SK-N-MC (cell line): ENCODE data around the gene TTLL11.

Experiments
- DNase-seq: peaks from one replicate; pipeline ENCODE4 v3.0.0-alpha.2; 2011; ENCODE audit warnings: low read depth, low spot score
- H3K27ac ChIP-seq: fragments of 200-600 bp; sonication (generic); 2 replicates; pipeline ENCODE4 v1.5.1; 2016; ENCODE audit warnings: mixed run types
- H3K36me3 ChIP-seq: fragments of 200-600 bp; sonication (generic); 2 replicates; pipeline ENCODE4 v1.6.1; 2017; ENCODE audit warnings: antibody characterized with exemption, low read length, mixed read lengths; ENCODE audit not compliant: insufficient read depth
- H3K4me3 ChIP-seq: fragments of 200-600 bp; sonication (generic); 2 replicates; pipeline ENCODE4 v1.5.1; 2016
- H3K9ac ChIP-seq: fragments of 200-600 bp; sonication (generic); 2 replicates; pipeline ENCODE4 v1.8.0; 2017; ENCODE audit warnings: mixed run types, mixed read lengths; ENCODE audit not compliant: insufficient read length
- H3K9me3 ChIP-seq: fragments of 200-600 bp; sonication (generic); 2 replicates; pipeline ENCODE4 v1.6.1; 2017; ENCODE audit warnings: low read depth, mild to moderate bottlenecking, antibody characterized with exemption, low read length, moderate library complexity, mixed read lengths
- EZH2 ChIP-seq: fragments of 200-600 bp; sonication (generic); IDR thresholded peaks from one replicate; pipeline ENCODE4 v1.6.1; 2017; ENCODE audit warnings: antibody characterized with exemption
- FOXP2 ChIP-seq: optimal IDR thresholded peaks from 2 replicates; pipeline ENCODE3; 2011; ENCODE audit warnings: mild to moderate bottlenecking, moderate library complexity; ENCODE audit not compliant: insufficient read depth; ENCODE audit errors: extremely low read length, control extremely low read depth
- POLR2AphosphoS5 ChIP-seq: IDR thresholded peaks from 2 replicates; pipeline ENCODE4 v1.6.1; 2012; ENCODE audit warnings: mild to moderate bottlenecking, low read depth, low read length, borderline replicate concordance

Gene TTLL11

DNA sequence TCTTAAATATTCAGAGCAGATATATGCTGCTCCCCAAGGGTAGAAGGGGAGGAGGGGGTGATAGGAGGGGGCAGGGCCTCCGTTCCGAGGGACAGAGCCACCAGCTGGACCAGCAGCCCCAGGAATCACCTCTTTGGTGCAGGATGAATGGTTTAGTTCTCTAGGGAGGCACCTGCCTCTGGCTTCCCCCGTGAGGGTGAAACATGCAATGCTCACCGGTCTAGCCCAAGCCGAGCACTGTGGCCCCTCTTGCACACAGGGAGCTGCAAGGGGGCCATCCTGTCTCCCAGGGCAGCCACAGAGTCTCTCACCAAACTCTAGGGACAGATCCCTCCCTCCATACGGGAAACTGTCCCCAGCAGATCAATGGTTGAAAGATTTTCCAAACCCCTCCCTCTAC is 278.0 kb downstream of the TTLL11 start:
- 0 out of 2 replicates have a peak overlapping the region, but pooled peaks have one; percentile 26 for H3K4me3 ChIP-seq
- H3K36me3 ChIP-seq = no peaks in the 10 kb centered on the region
- TF ChIP-seq POLR2AphosphoS5 = no peak
- TF ChIP-seq EZH2 = no peak
- no peak for TF ChIP-seq FOXP2
- no peak overlapping the region for H3K27ac ChIP-seq
- no peak for DNase-seq
- H3K9me3 ChIP-seq = no peaks in the 10 kb centered on the region
- H3K9ac ChIP-seq = no peak overlapping the region

- H3K9me3 ChIP-seq = no peaks in the 10 kb centered on the region
- no peak for TF ChIP-seq POLR2AphosphoS5
- TF ChIP-seq EZH2 = no peak
- no peak for TF ChIP-seq FOXP2
- no peak for DNase-seq
- no peak overlapping the region for H3K4me3 ChIP-seq
- no peak overlapping the region for H3K9ac ChIP-seq
- no peaks in the 10 kb centered on the region for H3K36me3 ChIP-seq
- no peak overlapping the region for H3K27ac ChIP-seq
Measured at GRCh38 chr9:121814594-121814993, 278.5 kb downstream of the TTLL11 start.

GRCh38 chr9:121813519-121814210 is 279.4 kb downstream of the TTLL11 start:
- TF ChIP-seq POLR2AphosphoS5 (no peak), FOXP2 (no peak), EZH2 (no peak)
- DNase-seq = no peak
- H3K9ac ChIP-seq = no peak overlapping the region
- no peak overlapping the region for H3K4me3 ChIP-seq
- H3K9me3 ChIP-seq = no peaks in the 10 kb centered on the region
- H3K27ac ChIP-seq = no peak overlapping the region
- H3K36me3 ChIP-seq = no peaks in the 10 kb centered on the region

DNA sequence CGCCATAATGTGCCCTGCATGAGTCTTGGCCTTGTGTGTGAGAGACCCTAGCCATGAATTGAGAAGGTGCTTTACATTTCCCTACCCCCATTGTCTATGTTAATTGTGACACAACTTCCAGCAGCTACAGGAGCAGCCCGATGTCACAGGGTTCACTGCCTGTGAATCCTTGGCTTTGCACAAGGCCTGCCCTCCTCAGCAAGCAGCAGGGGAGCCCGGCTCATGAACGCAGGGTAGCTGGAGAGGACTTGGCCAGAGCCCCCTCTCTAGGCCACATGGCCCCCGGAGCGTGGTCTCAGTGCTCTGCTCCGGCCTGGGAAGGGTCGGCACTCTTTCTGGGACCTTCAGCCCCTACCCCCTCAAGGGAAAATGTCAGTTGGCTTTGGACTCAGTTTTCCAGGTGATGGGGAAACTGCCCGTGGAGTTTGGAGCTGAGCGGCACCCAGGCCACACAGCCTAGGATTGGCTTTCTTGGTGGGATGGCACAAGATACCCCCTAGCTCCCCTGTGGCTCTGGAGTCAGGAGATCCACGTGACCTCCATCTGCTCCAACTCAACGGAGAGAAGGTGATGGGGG is 280.9 kb downstream of the TTLL11 start:
- Histone ChIP-seq H3K9ac (no peak overlapping the region), H3K9me3 (no peaks in the 10 kb centered on the region), H3K4me3 (no peak overlapping the region), H3K36me3 (no peaks in the 10 kb centered on the region), H3K27ac (no peak overlapping the region)
- no peak for TF ChIP-seq EZH2
- TF ChIP-seq POLR2AphosphoS5 = no peak
- TF ChIP-seq FOXP2 = no peak
- no peak for DNase-seq

DNA sequence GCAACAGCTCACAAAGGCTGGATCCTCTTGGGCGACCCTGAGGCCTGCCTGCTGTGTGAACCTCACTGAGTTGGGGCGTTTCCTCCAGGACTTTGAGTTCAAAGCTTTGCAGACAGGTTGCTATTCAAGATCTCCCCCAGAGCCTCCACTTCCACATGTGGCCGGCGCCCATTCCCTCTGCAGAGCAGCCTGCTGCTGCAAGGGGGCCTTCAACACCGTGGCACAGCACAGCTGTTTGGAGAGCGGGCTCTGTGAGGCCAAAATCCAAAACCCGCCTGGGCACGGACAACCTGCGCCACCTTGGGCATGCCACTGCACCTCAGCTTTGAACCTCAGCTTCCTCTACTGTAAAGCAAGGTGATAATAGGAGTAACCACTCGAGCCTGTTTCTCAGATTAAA is 281.4 kb downstream of the TTLL11 start:
- no peak overlapping the region for H3K9ac ChIP-seq
- H3K27ac ChIP-seq = no peak overlapping the region
- H3K4me3 ChIP-seq = no peak overlapping the region
- no peak for DNase-seq
- no peaks in the 10 kb centered on the region for H3K9me3 ChIP-seq
- no peak for TF ChIP-seq EZH2
- TF ChIP-seq FOXP2 = no peak
- no peaks in the 10 kb centered on the region for H3K36me3 ChIP-seq

DNA sequence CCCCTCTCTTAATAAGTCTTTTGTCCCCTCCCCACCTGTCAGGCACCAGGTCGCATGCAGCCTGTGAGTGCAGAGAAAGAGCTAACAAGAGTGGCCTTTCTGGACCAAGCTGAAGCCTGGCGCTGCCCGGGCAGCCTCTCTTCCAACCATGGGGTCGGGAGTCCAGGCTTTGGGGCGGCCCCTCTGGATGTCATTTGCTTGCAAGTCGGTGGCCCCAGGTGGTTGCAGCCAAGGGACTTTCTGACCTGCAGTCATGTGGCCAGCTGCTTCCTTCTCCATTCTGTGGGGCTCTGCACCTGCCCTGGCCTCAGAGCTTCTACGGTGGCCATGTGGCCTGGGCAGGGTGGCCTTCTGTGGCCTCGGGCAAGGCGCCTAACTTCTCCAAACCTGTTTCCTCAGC is 282.0 kb downstream of the TTLL11 start:
- no peak for DNase-seq
- TF ChIP-seq POLR2AphosphoS5 = no peak
- TF ChIP-seq EZH2 = no peak
- TF ChIP-seq FOXP2 = no peak
- Histone ChIP-seq H3K4me3 (no peak overlapping the region), H3K36me3 (no peaks in the 10 kb centered on the region), H3K9me3 (no peaks in the 10 kb centered on the region), H3K27ac (no peak overlapping the region), H3K9ac (no peak overlapping the region)

GRCh38 chr9:121810489-121810888 is 282.6 kb downstream of the TTLL11 start:
- no peaks in the 10 kb centered on the region for H3K36me3 ChIP-seq
- TF ChIP-seq EZH2 (no peak), FOXP2 (no peak)
- no peak overlapping the region for H3K27ac ChIP-seq
- no peak overlapping the region for H3K9ac ChIP-seq
- H3K9me3 ChIP-seq = no peaks in the 10 kb centered on the region
- no peak overlapping the region for H3K4me3 ChIP-seq
- DNase-seq = no peak

DNA sequence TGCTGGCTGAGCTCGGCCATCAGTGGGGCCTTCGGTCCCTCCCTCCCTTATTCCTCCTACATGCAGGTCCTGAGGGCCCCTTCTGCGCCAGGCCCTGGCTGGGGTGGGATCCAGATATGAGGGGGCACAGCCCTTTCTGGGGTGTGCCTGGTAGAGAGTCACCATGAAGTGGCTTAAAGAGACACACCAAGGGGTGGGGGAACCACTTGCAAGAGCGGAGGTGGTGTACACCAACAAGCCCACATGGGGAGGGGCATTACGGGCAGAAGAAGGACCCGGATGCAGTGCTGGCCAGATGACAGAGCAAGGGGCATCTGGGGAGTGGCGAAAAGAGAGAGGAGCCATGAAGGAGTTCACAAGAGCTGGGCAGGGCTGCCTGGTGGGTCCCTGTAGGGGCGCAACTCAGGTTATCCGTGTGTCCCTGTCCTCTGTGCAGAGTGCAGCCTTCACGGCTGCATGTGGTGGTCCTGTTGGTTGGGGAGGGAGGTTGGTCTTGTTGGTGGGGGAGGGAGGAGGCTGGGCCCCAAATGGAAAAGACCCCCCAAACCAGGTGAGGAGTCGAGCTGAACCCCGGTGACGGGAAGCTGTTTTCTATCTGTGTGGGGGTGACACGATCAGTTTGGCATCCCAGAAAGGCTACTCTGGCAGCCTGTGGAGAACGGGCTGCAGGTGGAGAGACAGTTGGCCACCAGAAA is 283.6 kb downstream of the TTLL11 start:
- TF ChIP-seq EZH2 (no peak), FOXP2 (no peak), POLR2AphosphoS5 (no peak)
- H3K36me3 ChIP-seq = no peaks in the 10 kb centered on the region
- peaks cover 4% of the 10 kb centered on the region; the same call in 1 of the 2 replicates for H3K9me3 ChIP-seq
- H3K4me3 ChIP-seq = no peak overlapping the region
- no peak overlapping the region for H3K27ac ChIP-seq
- DNase-seq = no peak
- H3K9ac ChIP-seq = no peak overlapping the region
